Inflammatory macrophage treated with lipopolysaccharide for 4 hours (primary cell): Measurements from ENCODE around the gene CDH26.

Source experiments
- DNase-seq: peaks from one replicate; pipeline ENCODE4 v3.0.0-alpha.2; 2020

Gene CDH26

GRCh38 chr20:60049601-60050000, 91.4 kb downstream of the CDH26 start:
- DNase-seq = no peak

- no peak for DNase-seq
Measured at GRCh38 chr20:60050193-60050947, 92.1 kb downstream of the CDH26 start.

- no peak for DNase-seq
Measured at GRCh38 chr20:60051911-60052310, 93.7 kb downstream of the CDH26 start.

GRCh38 chr20:60052322-60052721, 94.1 kb downstream of the CDH26 start:
- DNase-seq = no peak

GRCh38 chr20:60053125-60053817, 95.0 kb downstream of the CDH26 start:
- no peak for DNase-seq

GRCh38 chr20:60053818-60054190, 95.6 kb downstream of the CDH26 start:
- no peak for DNase-seq

GRCh38 chr20:60054716-60055634, 96.8 kb downstream of the CDH26 start:
- DNase-seq = peak; percentile 60

GRCh38 chr20:60055740-60056139, 97.5 kb downstream of the CDH26 start:
- peak; percentile 88 for DNase-seq

GRCh38 chr20:60056407-60057122, 98.3 kb downstream of the CDH26 start:
- DNase-seq = no peak

GRCh38 chr20:60057123-60057865, 99.1 kb downstream of the CDH26 start:
- DNase-seq = peak; percentile 62

GRCh38 chr20:60057866-60058807, 99.9 kb downstream of the CDH26 start:
- DNase-seq = peak; percentile 60

- DNase-seq = no peak
Measured at GRCh38 chr20:60058879-60059278, 100.7 kb downstream of the CDH26 start.

- no peak for DNase-seq
Measured at GRCh38 chr20:60060006-60060557, 101.9 kb downstream of the CDH26 start.

GRCh38 chr20:60060593-60060992, 102.4 kb downstream of the CDH26 start:
- peak; percentile 53 for DNase-seq

GRCh38 chr20:60062431-60063047, 104.3 kb downstream of the CDH26 start:
- DNase-seq = no peak

GRCh38 chr20:60063048-60063451, 104.8 kb downstream of the CDH26 start:
- no peak for DNase-seq

GRCh38 chr20:60063739-60064380, 105.6 kb downstream of the CDH26 start:
- no peak for DNase-seq
